Activated CD8-positive, alpha-beta T cell treated with anti-CD3 and anti-CD28 coated beads for 36 hours (primary cell): Measurements from ENCODE around the gene DDX52. TPM values are rescaled to one million over a fixed set of nuclear protein-coding genes. Genes with fewer than 3 reads are reported as not detected.

ENCODE experiments used
- ATAC-seq: fragments of 200-7000 bp; cut with Tn5 transposase; one replicate; pipeline ENCODE4 v1.10.0; 2021; ENCODE audit warnings: mild to moderate bottlenecking, moderate library complexity
- CTCF ChIA-PET: fragments of 350-600 bp; sonication (Branson Sonifier 250); formaldehyde crosslinking; loops from one replicate; lab custom pipeline; 2021; ENCODE audit warnings: antibody characterized with exemption; lab: Charles Lee
- POLR2A ChIA-PET: fragments of 350-600 bp; sonication (Branson Sonifier 250); formaldehyde crosslinking; loops from one replicate; lab custom pipeline; 2021; ENCODE audit warnings: antibody characterized with exemption; lab: Charles Lee
- DNase-seq: peaks from one replicate; pipeline ENCODE4 v3.0.0-alpha.2; 2020
- H3K27ac Mint-ChIP-seq: one replicate; pipeline ENCODE4 v1.8.0; 2021; ENCODE audit warnings: mild to moderate bottlenecking, mixed read lengths
- H3K27me3 Mint-ChIP-seq: one replicate; pipeline ENCODE4 v1.8.0; 2021; ENCODE audit warnings: mixed read lengths
- H3K36me3 Mint-ChIP-seq: one replicate; pipeline ENCODE4 v1.8.0; 2021; ENCODE audit warnings: low read depth, mixed read lengths
- H3K4me1 Mint-ChIP-seq: one replicate; pipeline ENCODE4 v1.8.0; 2021; ENCODE audit warnings: low read depth, mixed read lengths
- H3K4me3 Mint-ChIP-seq: one replicate; pipeline ENCODE4 v1.8.0; 2021; ENCODE audit warnings: mild to moderate bottlenecking, moderate library complexity, mixed read lengths
- H3K9me3 Mint-ChIP-seq: one replicate; pipeline ENCODE4 v1.8.0; 2021; ENCODE audit warnings: mixed read lengths
- CTCF ChIP-seq: fragments of 200-600 bp; IDR thresholded peaks from one replicate; pipeline ENCODE4 v1.8.0; 2022; ENCODE audit warnings: antibody characterized with exemption, mild to moderate bottlenecking
- intact Hi-C: fragments of 100-400 bp; cut with micrococcal nuclease; formaldehyde crosslinking; loops from one replicate; pipeline ENCODE4 v1.10.0; 2022
- microRNA-seq: library from miRNA; unstranded; fragments of <30 nt; microRNA quantifications from one replicate; pipeline ENCODE4 v1.2.0, GENCODE V29; 2022; ENCODE audit warnings: borderline microRNAs expressed, borderline replicate concordance
- total RNA-seq, 2 experiments: library from RNA; stranded (reverse); gene quantifications; one replicate each; pipeline ENCODE4 v1.2.3, GENCODE V29; 2021

Gene DDX52
- total RNA-seq, 2 experiments from 2014 or later, result 33.1 to 34.5 TPM

GRCh38 chr17:37567137-37567536 is 76.1 kb downstream of the DDX52 start:
- no peaks in the 10 kb centered on the region for H3K27me3 Mint-ChIP-seq
- intact Hi-C loops, result no loop called here
- peaks cover 38% of the 10 kb centered on the region for H3K36me3 Mint-ChIP-seq
- no peak overlapping the region for H3K4me3 Mint-ChIP-seq
- no peaks in the 10 kb centered on the region for H3K9me3 Mint-ChIP-seq
- peak overlapping the region; percentile 34 for H3K27ac Mint-ChIP-seq
- ChIA-PET CTCF (no interaction called here), POLR2A (no interaction called here)
- ATAC-seq (no peak), DNase-seq (no peak)
- no peak for TF ChIP-seq CTCF
- peaks cover 16% of the 10 kb centered on the region for H3K4me1 Mint-ChIP-seq

GRCh38 chr17:37564252-37564651 is 79.0 kb downstream of the DDX52 start:
- Mint-ChIP-seq H3K27me3 (no peaks in the 10 kb centered on the region), H3K36me3 (peaks cover 37% of the 10 kb centered on the region)

GRCh38 chr17:37562016-37562745 is 81.1 kb downstream of the DDX52 start:
- Mint-ChIP-seq H3K4me3 (no peak overlapping the region), H3K27me3 (no peaks in the 10 kb centered on the region), H3K4me1 (peaks cover 15% of the 10 kb centered on the region), H3K27ac (peak overlapping the region; percentile 41), H3K9me3 (no peaks in the 10 kb centered on the region), H3K36me3 (peaks cover 31% of the 10 kb centered on the region)
- TF ChIP-seq CTCF, result no peak
- intact Hi-C loops, result no loop called here
- DNase-seq (no peak), ATAC-seq (no peak)
- ChIA-PET CTCF (interaction anchor here (1.5 kb wide), 1 partner anchor 8 kb away, joined by 4 read pairs; no protein-coding TSS in a partner anchor), POLR2A (no interaction called here)

More at GRCh38 chr17:37564252-37564651, 79.0 kb downstream of the DDX52 start:
- Mint-ChIP-seq H3K4me3 (no peak overlapping the region), H3K27ac (peak overlapping the region; percentile 16), H3K9me3 (no peaks in the 10 kb centered on the region), H3K4me1 (peaks cover 16% of the 10 kb centered on the region)
- DNase-seq (no peak), ATAC-seq (no peak)
- POLR2A ChIA-PET, result no interaction called here
- intact Hi-C loops, result no loop called here
- no peak for TF ChIP-seq CTCF
- CTCF ChIA-PET, result no interaction called here

Small RNAs within 50 kb of the gene (microRNA-seq; reads per million reads assigned to microRNA genes)
- gene MIR378J, result not detected

Other genes with a start within 250 kb of the DDX52 start
- 10 to 100 TPM; 66.0 to 68.2 TPM for gene ACACA, start 236.6 kb downstream of the DDX52 start, total RNA-seq
- gene TADA2A, start 236.6 kb downstream of the DDX52 start, total RNA-seq, result 10 to 100 TPM; 31.5 to 36.5 TPM
- 10 to 100 TPM; 13.3 to 15.5 TPM for gene DUSP14, start 153.6 kb downstream of the DDX52 start, total RNA-seq
- 10 to 100 TPM; 35.4 to 43.1 TPM for gene SYNRG, start 34.0 kb downstream of the DDX52 start, total RNA-seq
- gene HNF1B, start 101.6 kb upstream of the DDX52 start, total RNA-seq, result under 1 TPM; 0.59 to 0.60 TPM